Mammary epithelial cell (primary cell): ENCODE results near the gene PRKCQ.

Experiments
- CTCF ChIP-seq, 2 donors: IDR thresholded peaks in 1 of 2; conservative IDR thresholded peaks in 1 of 2; 2 replicates each; pipeline ENCODE4 v1.5.1; 2011 to 2012; ENCODE audit warnings: inconsistent platforms in 2 of 2, low read length in 2 of 2, mild to moderate bottlenecking in 2 of 2, control low read depth in 1 of 2, low read depth in 1 of 2; ENCODE audit not compliant: insufficient read depth in 1 of 2; ENCODE audit errors: extremely low read depth in 1 of 2
- EZH2 ChIP-seq: IDR thresholded peaks from 2 replicates; pipeline ENCODE4 v1.6.1; 2012; ENCODE audit warnings: low read length, inconsistent platforms, borderline replicate concordance

- no peak for TF ChIP-seq CTCF (conservative IDR thresholded peaks at IDR 0.05 in 1 of 2, IDR thresholded peaks at IDR 0.05 in 1 of 2; ENCODE audit: extremely low read depth in 1 of 2, insufficient read depth in 1 of 2, low read depth in 1 of 2, low read length in 2 of 2)
- TF ChIP-seq EZH2 = no peak
Observed at GRCh38 chr10:6563731-6564130, 16.3 kb downstream of the PRKCQ start.
